Measurements from ENCODE around the gene COL2A1.

COL2A1 gene

GRCh38 chr12:47987411-47988072 is 16.7 kb downstream of the COL2A1 start:
- no peaks in the 10 kb centered on the region for H3K27me3 ChIP-seq (ENCODE audit: low read depth, low read length)
- no peaks in the 10 kb centered on the region for H3K4me1 ChIP-seq (ENCODE audit: control insufficient read depth in 1 of 2, insufficient read depth in 2 of 2, low read length in 2 of 2)
- no peaks in the 10 kb centered on the region for H3K9me3 ChIP-seq (ENCODE audit: control insufficient read depth in 1 of 2, low read length in 2 of 2)
- no peaks in the 10 kb centered on the region for H3K36me3 ChIP-seq (ENCODE audit: control insufficient read depth in 1 of 2, insufficient read depth in 2 of 2, low read length in 2 of 2)
- H3K4me3 ChIP-seq (ENCODE audit: low read depth in 1 of 2, low read length in 2 of 2): no peak overlapping the region
- no peak overlapping the region for H3K27ac ChIP-seq (ENCODE audit: low read length)

GRCh38 chr12:47986832-47987231 is 17.4 kb downstream of the COL2A1 start:
- no peaks in the 10 kb centered on the region for H3K27me3 ChIP-seq (ENCODE audit: low read depth, low read length)
- no peak overlapping the region for H3K27ac ChIP-seq (ENCODE audit: low read length)
- no peaks in the 10 kb centered on the region for H3K4me1 ChIP-seq (ENCODE audit: control insufficient read depth in 1 of 2, insufficient read depth in 2 of 2, low read length in 2 of 2)
- H3K9me3 ChIP-seq (ENCODE audit: control insufficient read depth in 1 of 2, low read length in 2 of 2): no peaks in the 10 kb centered on the region
- no peaks in the 10 kb centered on the region for H3K36me3 ChIP-seq (ENCODE audit: control insufficient read depth in 1 of 2, insufficient read depth in 2 of 2, low read length in 2 of 2)
- H3K4me3 ChIP-seq (ENCODE audit: low read depth in 1 of 2, low read length in 2 of 2): no peak overlapping the region

- H3K4me3 ChIP-seq (ENCODE audit: low read depth in 1 of 2, low read length in 2 of 2): no peak overlapping the region
- H3K27ac ChIP-seq (ENCODE audit: low read length): no peak overlapping the region
- H3K4me1 ChIP-seq (ENCODE audit: control insufficient read depth in 1 of 2, insufficient read depth in 2 of 2, low read length in 2 of 2): no peaks in the 10 kb centered on the region
- no peaks in the 10 kb centered on the region for H3K36me3 ChIP-seq (ENCODE audit: control insufficient read depth in 1 of 2, insufficient read depth in 2 of 2, low read length in 2 of 2)
- no peaks in the 10 kb centered on the region for H3K9me3 ChIP-seq (ENCODE audit: control insufficient read depth in 1 of 2, low read length in 2 of 2)
- no peaks in the 10 kb centered on the region for H3K27me3 ChIP-seq (ENCODE audit: low read depth, low read length)
Observed at GRCh38 chr12:47986291-47986660, 18.0 kb downstream of the COL2A1 start.

GRCh38 chr12:47985596-47986290 is 18.5 kb downstream of the COL2A1 start:
- H3K9me3 ChIP-seq (ENCODE audit: control insufficient read depth in 1 of 2, low read length in 2 of 2): no peaks in the 10 kb centered on the region
- no peak overlapping the region for H3K27ac ChIP-seq (ENCODE audit: low read length)
- no peaks in the 10 kb centered on the region for H3K4me1 ChIP-seq (ENCODE audit: control insufficient read depth in 1 of 2, insufficient read depth in 2 of 2, low read length in 2 of 2)
- no peaks in the 10 kb centered on the region for H3K27me3 ChIP-seq (ENCODE audit: low read depth, low read length)
- no peaks in the 10 kb centered on the region for H3K36me3 ChIP-seq (ENCODE audit: control insufficient read depth in 1 of 2, insufficient read depth in 2 of 2, low read length in 2 of 2)
- no peak overlapping the region for H3K4me3 ChIP-seq (ENCODE audit: low read depth in 1 of 2, low read length in 2 of 2)

GRCh38 chr12:47984331-47984801 is 19.9 kb downstream of the COL2A1 start:
- H3K27ac ChIP-seq (ENCODE audit: low read length): no peak overlapping the region
- no peaks in the 10 kb centered on the region for H3K27me3 ChIP-seq (ENCODE audit: low read depth, low read length)

GRCh38 chr12:47983541-47984115 is 20.6 kb downstream of the COL2A1 start:
- no peaks in the 10 kb centered on the region for H3K36me3 ChIP-seq (ENCODE audit: control insufficient read depth in 1 of 2, insufficient read depth in 2 of 2, low read length in 2 of 2)

More at GRCh38 chr12:47984331-47984801, 19.9 kb downstream of the COL2A1 start:
- Histone ChIP-seq H3K4me3 (ENCODE audit: low read depth in 1 of 2, low read length in 2 of 2) (no peak overlapping the region), H3K36me3 (ENCODE audit: control insufficient read depth in 1 of 2, insufficient read depth in 2 of 2, low read length in 2 of 2) (no peaks in the 10 kb centered on the region), H3K4me1 (ENCODE audit: control insufficient read depth in 1 of 2, insufficient read depth in 2 of 2, low read length in 2 of 2) (no peaks in the 10 kb centered on the region), H3K9me3 (ENCODE audit: control insufficient read depth in 1 of 2, low read length in 2 of 2) (no peaks in the 10 kb centered on the region)

GRCh38 chr12:47982770-47983169 is 21.5 kb downstream of the COL2A1 start:
- Histone ChIP-seq H3K27ac (ENCODE audit: low read length) (no peak overlapping the region), H3K27me3 (ENCODE audit: low read depth, low read length) (no peaks in the 10 kb centered on the region), H3K9me3 (ENCODE audit: control insufficient read depth in 1 of 2, low read length in 2 of 2) (no peaks in the 10 kb centered on the region), H3K4me1 (ENCODE audit: control insufficient read depth in 1 of 2, insufficient read depth in 2 of 2, low read length in 2 of 2) (no peaks in the 10 kb centered on the region), H3K36me3 (ENCODE audit: control insufficient read depth in 1 of 2, insufficient read depth in 2 of 2, low read length in 2 of 2) (no peaks in the 10 kb centered on the region), H3K4me3 (ENCODE audit: low read depth in 1 of 2, low read length in 2 of 2) (no peak overlapping the region)

More at GRCh38 chr12:47983541-47984115, 20.6 kb downstream of the COL2A1 start:
- Histone ChIP-seq H3K4me3 (ENCODE audit: low read depth in 1 of 2, low read length in 2 of 2) (no peak overlapping the region), H3K27me3 (ENCODE audit: low read depth, low read length) (no peaks in the 10 kb centered on the region), H3K4me1 (ENCODE audit: control insufficient read depth in 1 of 2, insufficient read depth in 2 of 2, low read length in 2 of 2) (no peaks in the 10 kb centered on the region), H3K9me3 (ENCODE audit: control insufficient read depth in 1 of 2, low read length in 2 of 2) (no peaks in the 10 kb centered on the region), H3K27ac (ENCODE audit: low read length) (no peak overlapping the region)

- Histone ChIP-seq H3K9me3 (ENCODE audit: control insufficient read depth in 1 of 2, low read length in 2 of 2) (no peaks in the 10 kb centered on the region), H3K4me3 (ENCODE audit: low read depth in 1 of 2, low read length in 2 of 2) (no peak overlapping the region), H3K36me3 (ENCODE audit: control insufficient read depth in 1 of 2, insufficient read depth in 2 of 2, low read length in 2 of 2) (no peaks in the 10 kb centered on the region), H3K4me1 (ENCODE audit: control insufficient read depth in 1 of 2, insufficient read depth in 2 of 2, low read length in 2 of 2) (no peaks in the 10 kb centered on the region), H3K27ac (ENCODE audit: low read length) (no peak overlapping the region), H3K27me3 (ENCODE audit: low read depth, low read length) (no peaks in the 10 kb centered on the region)
Observed at GRCh38 chr12:47982311-47982710, 22.0 kb downstream of the COL2A1 start.

GRCh38 chr12:47981496-47982260 is 22.6 kb downstream of the COL2A1 start:
- H3K27me3 ChIP-seq (ENCODE audit: low read depth, low read length): no peaks in the 10 kb centered on the region
- H3K9me3 ChIP-seq (ENCODE audit: control insufficient read depth in 1 of 2, low read length in 2 of 2): no peaks in the 10 kb centered on the region
- H3K36me3 ChIP-seq (ENCODE audit: control insufficient read depth in 1 of 2, insufficient read depth in 2 of 2, low read length in 2 of 2): no peaks in the 10 kb centered on the region
- no peaks in the 10 kb centered on the region for H3K4me1 ChIP-seq (ENCODE audit: control insufficient read depth in 1 of 2, insufficient read depth in 2 of 2, low read length in 2 of 2)
- H3K4me3 ChIP-seq (ENCODE audit: low read depth in 1 of 2, low read length in 2 of 2): no peak overlapping the region
- H3K27ac ChIP-seq (ENCODE audit: low read length): no peak overlapping the region

- no peak overlapping the region for H3K27ac ChIP-seq (ENCODE audit: low read length)
- H3K9me3 ChIP-seq (ENCODE audit: control insufficient read depth in 1 of 2, low read length in 2 of 2): no peaks in the 10 kb centered on the region
- no peaks in the 10 kb centered on the region for H3K4me1 ChIP-seq (ENCODE audit: control insufficient read depth in 1 of 2, insufficient read depth in 2 of 2, low read length in 2 of 2)
- H3K4me3 ChIP-seq (ENCODE audit: low read depth in 1 of 2, low read length in 2 of 2): no peak overlapping the region
- no peaks in the 10 kb centered on the region for H3K36me3 ChIP-seq (ENCODE audit: control insufficient read depth in 1 of 2, insufficient read depth in 2 of 2, low read length in 2 of 2)
- H3K27me3 ChIP-seq (ENCODE audit: low read depth, low read length): no peaks in the 10 kb centered on the region
Observed at GRCh38 chr12:47980779-47981495, 23.3 kb downstream of the COL2A1 start.

Measured in muscle layer of duodenum (tissue), 2 donors.